ENCODE data around the gene CSNK1D.

DNA sequence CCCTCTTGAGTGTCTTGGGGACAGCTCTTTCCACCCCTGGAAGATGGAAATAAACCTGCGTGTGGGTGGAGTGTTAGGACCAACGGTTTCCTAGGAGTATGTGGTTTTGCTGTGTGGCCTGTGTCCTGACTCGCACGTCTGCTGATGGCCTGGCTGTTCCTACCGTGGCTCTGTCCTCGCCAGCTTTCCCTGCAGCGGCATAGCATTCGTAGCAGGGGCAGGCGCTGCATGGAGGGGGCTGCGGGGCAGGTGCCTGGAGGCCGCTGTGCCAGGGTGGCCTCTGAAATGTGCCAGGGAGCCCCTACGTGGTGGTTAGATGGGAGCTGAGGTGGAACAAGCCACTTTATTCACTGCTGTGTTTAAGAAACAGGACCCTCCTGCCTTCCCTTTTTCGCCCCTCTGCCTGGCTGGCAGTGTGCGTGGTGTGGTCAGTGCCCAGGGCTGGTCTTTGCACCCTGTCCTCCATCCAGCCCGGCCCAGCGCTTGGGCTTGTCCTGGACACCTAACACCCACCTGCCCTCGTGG, 34.0 kb downstream of the CSNK1D start:
- TF ChIP-seq CTCF (conservative IDR thresholded peaks at IDR 0.05; ENCODE audit: low read depth in 2 of 2): no peak
- TF ChIP-seq JUNB (IDR thresholded peaks at IDR 0.05; ENCODE audit: unreplicated experiment): no peak
- no peak for TF ChIP-seq EZH2 (IDR thresholded peaks at IDR 0.05; ENCODE audit: low read depth, unreplicated experiment)
- no peak for TF ChIP-seq EZH2phosphoT487 (IDR thresholded peaks at IDR 0.05; ENCODE audit: unreplicated experiment)
- TF ChIP-seq POLR2AphosphoS5 (IDR thresholded peaks at IDR 0.05; ENCODE audit: low read depth): no peak
- no peak for TF ChIP-seq REST (IDR thresholded peaks at IDR 0.05; ENCODE audit: unreplicated experiment)
- TF ChIP-seq, protein P1, sequence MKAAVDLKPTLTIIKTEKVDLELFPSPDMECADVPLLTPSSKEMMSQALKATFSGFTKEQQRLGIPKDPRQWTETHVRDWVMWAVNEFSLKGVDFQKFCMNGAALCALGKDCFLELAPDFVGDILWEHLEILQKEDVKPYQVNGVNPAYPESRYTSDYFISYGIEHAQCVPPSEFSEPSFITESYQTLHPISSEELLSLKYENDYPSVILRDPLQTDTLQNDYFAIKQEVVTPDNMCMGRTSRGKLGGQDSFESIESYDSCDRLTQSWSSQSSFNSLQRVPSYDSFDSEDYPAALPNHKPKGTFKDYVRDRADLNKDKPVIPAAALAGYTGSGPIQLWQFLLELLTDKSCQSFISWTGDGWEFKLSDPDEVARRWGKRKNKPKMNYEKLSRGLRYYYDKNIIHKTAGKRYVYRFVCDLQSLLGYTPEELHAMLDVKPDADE (IDR thresholded peaks at IDR 0.05): no peak
- TF ChIP-seq ZNF462 (CRISPR knock-in tag; IDR thresholded peaks at IDR 0.05): no peak
